ENCODE results near the gene CILP. TPM values are rescaled to one million over a fixed set of nuclear protein-coding genes. Genes with fewer than 3 reads are reported as not detected.

CILP gene
- total RNA-seq, 1 experiment from 2014 or later, result not detected

DNA sequence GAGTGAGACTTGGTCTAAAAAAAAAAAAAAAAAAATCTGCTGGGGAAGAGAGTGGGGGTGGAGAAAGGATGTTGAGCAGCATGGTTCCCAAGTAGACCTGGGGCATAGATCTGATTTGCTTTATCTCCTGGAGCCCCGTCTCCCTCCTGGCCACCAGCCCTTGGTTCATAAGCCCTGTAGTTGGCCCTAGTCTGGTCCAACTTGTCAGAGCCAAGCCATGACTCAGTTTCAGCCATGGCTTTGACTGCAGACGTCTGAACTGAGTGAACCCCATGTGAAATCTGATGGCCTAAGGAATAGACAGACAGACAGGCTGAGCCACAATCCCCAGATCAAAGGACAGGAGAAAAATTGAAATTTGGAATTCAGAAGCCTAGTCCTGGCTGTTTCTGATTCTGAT lies 2.0 kb upstream of the CILP start (continued):
- TF ChIP-seq TCF7 (CRISPR knock-in tag; IDR thresholded peaks at IDR 0.05; ENCODE audit: low read depth) (no peak), ETV6 (CRISPR knock-in tag; IDR thresholded peaks at IDR 0.05) (no peak)

DNA sequence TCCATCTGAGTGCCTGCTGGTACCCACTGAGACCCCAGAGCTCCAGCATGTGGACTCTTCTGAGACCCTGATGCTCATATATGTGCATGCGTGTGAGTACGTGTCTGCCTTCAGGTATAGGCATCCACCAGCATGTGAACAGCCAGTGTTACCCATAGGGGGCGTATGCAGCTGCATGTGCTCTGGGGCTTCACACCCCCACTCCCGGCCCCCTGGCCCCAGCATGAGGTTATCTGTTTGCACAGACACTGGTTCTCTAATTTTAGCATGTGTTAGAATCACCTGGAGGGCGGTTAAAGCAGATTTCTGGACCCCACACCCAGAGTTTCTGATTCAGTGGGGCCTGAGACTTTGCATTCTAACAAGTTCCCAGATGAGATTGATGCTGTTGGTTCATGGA lies 824 bp upstream of the CILP start:
- H3K36me3 Mint-ChIP-seq, result no peaks in the 10 kb centered on the region
- TF ChIP-seq, protein P1, sequence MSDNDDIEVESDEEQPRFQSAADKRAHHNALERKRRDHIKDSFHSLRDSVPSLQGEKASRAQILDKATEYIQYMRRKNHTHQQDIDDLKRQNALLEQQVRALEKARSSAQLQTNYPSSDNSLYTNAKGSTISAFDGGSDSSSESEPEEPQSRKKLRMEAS (CRISPR knock-in tag; IDR thresholded peaks at IDR 0.05), result peak; percentile 58; the same call in 1 of the 2 replicates
- TF ChIP-seq TEAD1 (CRISPR knock-in tag; IDR thresholded peaks at IDR 0.05), result no peak
- TF ChIP-seq, protein P2, sequence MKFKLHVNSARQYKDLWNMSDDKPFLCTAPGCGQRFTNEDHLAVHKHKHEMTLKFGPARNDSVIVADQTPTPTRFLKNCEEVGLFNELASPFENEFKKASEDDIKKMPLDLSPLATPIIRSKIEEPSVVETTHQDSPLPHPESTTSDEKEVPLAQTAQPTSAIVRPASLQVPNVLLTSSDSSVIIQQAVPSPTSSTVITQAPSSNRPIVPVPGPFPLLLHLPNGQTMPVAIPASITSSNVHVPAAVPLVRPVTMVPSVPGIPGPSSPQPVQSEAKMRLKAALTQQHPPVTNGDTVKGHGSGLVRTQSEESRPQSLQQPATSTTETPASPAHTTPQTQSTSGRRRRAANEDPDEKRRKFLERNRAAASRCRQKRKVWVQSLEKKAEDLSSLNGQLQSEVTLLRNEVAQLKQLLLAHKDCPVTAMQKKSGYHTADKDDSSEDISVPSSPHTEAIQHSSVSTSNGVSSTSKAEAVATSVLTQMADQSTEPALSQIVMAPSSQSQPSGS (CRISPR knock-in tag; IDR thresholded peaks at IDR 0.05; ENCODE audit: borderline replicate concordance, low read depth), result no peak
- TF ChIP-seq, protein P3, sequence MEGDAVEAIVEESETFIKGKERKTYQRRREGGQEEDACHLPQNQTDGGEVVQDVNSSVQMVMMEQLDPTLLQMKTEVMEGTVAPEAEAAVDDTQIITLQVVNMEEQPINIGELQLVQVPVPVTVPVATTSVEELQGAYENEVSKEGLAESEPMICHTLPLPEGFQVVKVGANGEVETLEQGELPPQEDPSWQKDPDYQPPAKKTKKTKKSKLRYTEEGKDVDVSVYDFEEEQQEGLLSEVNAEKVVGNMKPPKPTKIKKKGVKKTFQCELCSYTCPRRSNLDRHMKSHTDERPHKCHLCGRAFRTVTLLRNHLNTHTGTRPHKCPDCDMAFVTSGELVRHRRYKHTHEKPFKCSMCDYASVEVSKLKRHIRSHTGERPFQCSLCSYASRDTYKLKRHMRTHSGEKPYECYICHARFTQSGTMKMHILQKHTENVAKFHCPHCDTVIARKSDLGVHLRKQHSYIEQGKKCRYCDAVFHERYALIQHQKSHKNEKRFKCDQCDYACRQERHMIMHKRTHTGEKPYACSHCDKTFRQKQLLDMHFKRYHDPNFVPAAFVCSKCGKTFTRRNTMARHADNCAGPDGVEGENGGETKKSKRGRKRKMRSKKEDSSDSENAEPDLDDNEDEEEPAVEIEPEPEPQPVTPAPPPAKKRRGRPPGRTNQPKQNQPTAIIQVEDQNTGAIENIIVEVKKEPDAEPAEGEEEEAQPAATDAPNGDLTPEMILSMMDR (IDR thresholded peaks at IDR 0.05), result peak; percentile 83
- no peaks in the 10 kb centered on the region; the same call in 1 of the 2 replicates for H3K4me1 Mint-ChIP-seq
- H3K27ac Mint-ChIP-seq, result no peak overlapping the region
- POLR2A ChIA-PET, result interaction anchor here (0.7 kb wide), 1 partner anchor 9 kb away, joined by 4 read pairs; no protein-coding TSS in a partner anchor
- no peaks in the 10 kb centered on the region for H3K27me3 Mint-ChIP-seq (ENCODE audit: low read depth)
- no peak overlapping the region for H3K4me3 Mint-ChIP-seq
- peak; percentile 91 for ATAC-seq
- CTCF ChIA-PET, result interaction anchor here (0.5 to 3.3 kb wide), 25 partner anchors 9 to 297 kb away, joined by 3 to 33 read pairs (median 4); partner anchors contain the start of genes CLPX and PARP16
- no peaks in the 10 kb centered on the region for H3K9me3 Mint-ChIP-seq
- DNase-seq (ENCODE audit: low spot score), result peak; percentile 69

DNA sequence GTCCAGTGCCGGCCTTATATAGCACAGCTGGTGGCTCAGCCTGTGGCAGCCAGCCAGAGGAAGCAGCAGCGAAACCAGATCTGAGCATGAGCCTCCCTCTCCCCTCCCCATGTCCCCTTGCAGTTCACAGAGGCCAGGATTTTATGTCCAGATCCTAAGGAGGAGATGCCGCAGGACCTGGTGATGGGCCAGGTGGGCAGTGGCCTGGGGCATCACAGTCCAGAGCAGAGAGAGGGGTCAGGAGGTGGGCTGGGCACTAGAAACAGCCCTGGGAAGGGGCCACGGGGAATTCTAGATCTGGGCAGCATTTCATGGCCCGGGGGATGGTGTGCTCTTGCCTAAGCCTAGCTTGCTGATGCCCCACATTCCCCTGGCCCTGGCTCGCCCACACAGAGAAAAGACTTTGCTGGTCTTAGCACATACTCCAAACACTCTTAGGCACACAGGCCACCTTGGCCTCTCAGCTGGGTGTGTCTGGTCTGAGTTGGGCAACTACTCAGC lies 259 bp upstream of the CILP start:
- TF ChIP-seq, protein P4, sequence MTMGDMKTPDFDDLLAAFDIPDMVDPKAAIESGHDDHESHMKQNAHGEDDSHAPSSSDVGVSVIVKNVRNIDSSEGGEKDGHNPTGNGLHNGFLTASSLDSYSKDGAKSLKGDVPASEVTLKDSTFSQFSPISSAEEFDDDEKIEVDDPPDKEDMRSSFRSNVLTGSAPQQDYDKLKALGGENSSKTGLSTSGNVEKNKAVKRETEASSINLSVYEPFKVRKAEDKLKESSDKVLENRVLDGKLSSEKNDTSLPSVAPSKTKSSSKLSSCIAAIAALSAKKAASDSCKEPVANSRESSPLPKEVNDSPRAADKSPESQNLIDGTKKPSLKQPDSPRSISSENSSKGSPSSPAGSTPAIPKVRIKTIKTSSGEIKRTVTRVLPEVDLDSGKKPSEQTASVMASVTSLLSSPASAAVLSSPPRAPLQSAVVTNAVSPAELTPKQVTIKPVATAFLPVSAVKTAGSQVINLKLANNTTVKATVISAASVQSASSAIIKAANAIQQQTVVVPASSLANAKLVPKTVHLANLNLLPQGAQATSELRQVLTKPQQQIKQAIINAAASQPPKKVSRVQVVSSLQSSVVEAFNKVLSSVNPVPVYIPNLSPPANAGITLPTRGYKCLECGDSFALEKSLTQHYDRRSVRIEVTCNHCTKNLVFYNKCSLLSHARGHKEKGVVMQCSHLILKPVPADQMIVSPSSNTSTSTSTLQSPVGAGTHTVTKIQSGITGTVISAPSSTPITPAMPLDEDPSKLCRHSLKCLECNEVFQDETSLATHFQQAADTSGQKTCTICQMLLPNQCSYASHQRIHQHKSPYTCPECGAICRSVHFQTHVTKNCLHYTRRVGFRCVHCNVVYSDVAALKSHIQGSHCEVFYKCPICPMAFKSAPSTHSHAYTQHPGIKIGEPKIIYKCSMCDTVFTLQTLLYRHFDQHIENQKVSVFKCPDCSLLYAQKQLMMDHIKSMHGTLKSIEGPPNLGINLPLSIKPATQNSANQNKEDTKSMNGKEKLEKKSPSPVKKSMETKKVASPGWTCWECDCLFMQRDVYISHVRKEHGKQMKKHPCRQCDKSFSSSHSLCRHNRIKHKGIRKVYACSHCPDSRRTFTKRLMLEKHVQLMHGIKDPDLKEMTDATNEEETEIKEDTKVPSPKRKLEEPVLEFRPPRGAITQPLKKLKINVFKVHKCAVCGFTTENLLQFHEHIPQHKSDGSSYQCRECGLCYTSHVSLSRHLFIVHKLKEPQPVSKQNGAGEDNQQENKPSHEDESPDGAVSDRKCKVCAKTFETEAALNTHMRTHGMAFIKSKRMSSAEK (CRISPR knock-in tag; IDR thresholded peaks at IDR 0.05; ENCODE audit: borderline replicate concordance), result no peak
- TF ChIP-seq, protein P5, sequence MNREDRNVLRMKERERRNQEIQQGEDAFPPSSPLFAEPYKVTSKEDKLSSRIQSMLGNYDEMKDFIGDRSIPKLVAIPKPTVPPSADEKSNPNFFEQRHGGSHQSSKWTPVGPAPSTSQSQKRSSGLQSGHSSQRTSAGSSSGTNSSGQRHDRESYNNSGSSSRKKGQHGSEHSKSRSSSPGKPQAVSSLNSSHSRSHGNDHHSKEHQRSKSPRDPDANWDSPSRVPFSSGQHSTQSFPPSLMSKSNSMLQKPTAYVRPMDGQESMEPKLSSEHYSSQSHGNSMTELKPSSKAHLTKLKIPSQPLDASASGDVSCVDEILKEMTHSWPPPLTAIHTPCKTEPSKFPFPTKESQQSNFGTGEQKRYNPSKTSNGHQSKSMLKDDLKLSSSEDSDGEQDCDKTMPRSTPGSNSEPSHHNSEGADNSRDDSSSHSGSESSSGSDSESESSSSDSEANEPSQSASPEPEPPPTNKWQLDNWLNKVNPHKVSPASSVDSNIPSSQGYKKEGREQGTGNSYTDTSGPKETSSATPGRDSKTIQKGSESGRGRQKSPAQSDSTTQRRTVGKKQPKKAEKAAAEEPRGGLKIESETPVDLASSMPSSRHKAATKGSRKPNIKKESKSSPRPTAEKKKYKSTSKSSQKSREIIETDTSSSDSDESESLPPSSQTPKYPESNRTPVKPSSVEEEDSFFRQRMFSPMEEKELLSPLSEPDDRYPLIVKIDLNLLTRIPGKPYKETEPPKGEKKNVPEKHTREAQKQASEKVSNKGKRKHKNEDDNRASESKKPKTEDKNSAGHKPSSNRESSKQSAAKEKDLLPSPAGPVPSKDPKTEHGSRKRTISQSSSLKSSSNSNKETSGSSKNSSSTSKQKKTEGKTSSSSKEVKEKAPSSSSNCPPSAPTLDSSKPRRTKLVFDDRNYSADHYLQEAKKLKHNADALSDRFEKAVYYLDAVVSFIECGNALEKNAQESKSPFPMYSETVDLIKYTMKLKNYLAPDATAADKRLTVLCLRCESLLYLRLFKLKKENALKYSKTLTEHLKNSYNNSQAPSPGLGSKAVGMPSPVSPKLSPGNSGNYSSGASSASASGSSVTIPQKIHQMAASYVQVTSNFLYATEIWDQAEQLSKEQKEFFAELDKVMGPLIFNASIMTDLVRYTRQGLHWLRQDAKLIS (CRISPR knock-in tag; IDR thresholded peaks at IDR 0.05; ENCODE audit: borderline replicate concordance), result no peak
- TF ChIP-seq, protein P6, sequence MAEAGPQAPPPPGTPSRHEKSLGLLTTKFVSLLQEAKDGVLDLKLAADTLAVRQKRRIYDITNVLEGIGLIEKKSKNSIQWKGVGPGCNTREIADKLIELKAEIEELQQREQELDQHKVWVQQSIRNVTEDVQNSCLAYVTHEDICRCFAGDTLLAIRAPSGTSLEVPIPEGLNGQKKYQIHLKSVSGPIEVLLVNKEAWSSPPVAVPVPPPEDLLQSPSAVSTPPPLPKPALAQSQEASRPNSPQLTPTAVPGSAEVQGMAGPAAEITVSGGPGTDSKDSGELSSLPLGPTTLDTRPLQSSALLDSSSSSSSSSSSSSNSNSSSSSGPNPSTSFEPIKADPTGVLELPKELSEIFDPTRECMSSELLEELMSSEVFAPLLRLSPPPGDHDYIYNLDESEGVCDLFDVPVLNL (CRISPR knock-in tag; IDR thresholded peaks at IDR 0.05; ENCODE audit: borderline replicate concordance, low read depth), result no peak
- no peak for TF ChIP-seq HMGA2 (CRISPR knock-in tag; IDR thresholded peaks at IDR 0.05)
- no peaks in the 10 kb centered on the region; the same call in 1 of the 2 replicates for H3K4me1 Mint-ChIP-seq
- POLR2A ChIA-PET, result interaction anchor here (0.7 kb wide), 1 partner anchor 10 kb away, joined by 4 read pairs; no protein-coding TSS in a partner anchor
- ATAC-seq (no peak), DNase-seq (ENCODE audit: low spot score) (no peak)
- no peaks in the 10 kb centered on the region for H3K27me3 Mint-ChIP-seq (ENCODE audit: low read depth)
- no peak overlapping the region for H3K4me3 Mint-ChIP-seq
- H3K27ac Mint-ChIP-seq, result no peak overlapping the region
- CTCF ChIA-PET, result interaction anchor here (0.6 to 3.3 kb wide), 26 partner anchors 10 to 296 kb away, joined by 3 to 33 read pairs (median 4); partner anchors contain the start of genes CLPX and PARP16
- H3K36me3 Mint-ChIP-seq, result no peaks in the 10 kb centered on the region
- H3K9me3 Mint-ChIP-seq, result no peaks in the 10 kb centered on the region

Measured in WTC11 (cell line).